ENCODE results near the gene CEP85. TPM values are rescaled to one million over a fixed set of nuclear protein-coding genes. Genes with fewer than 3 reads are reported as not detected.

The CEP85 gene
- total and polyA plus RNA-seq, 2 of the 13 experiments (the other 11 are each of a cell fraction or from before 2014, with no cell fraction given) = 16.1 to 26.7 TPM

DNA sequence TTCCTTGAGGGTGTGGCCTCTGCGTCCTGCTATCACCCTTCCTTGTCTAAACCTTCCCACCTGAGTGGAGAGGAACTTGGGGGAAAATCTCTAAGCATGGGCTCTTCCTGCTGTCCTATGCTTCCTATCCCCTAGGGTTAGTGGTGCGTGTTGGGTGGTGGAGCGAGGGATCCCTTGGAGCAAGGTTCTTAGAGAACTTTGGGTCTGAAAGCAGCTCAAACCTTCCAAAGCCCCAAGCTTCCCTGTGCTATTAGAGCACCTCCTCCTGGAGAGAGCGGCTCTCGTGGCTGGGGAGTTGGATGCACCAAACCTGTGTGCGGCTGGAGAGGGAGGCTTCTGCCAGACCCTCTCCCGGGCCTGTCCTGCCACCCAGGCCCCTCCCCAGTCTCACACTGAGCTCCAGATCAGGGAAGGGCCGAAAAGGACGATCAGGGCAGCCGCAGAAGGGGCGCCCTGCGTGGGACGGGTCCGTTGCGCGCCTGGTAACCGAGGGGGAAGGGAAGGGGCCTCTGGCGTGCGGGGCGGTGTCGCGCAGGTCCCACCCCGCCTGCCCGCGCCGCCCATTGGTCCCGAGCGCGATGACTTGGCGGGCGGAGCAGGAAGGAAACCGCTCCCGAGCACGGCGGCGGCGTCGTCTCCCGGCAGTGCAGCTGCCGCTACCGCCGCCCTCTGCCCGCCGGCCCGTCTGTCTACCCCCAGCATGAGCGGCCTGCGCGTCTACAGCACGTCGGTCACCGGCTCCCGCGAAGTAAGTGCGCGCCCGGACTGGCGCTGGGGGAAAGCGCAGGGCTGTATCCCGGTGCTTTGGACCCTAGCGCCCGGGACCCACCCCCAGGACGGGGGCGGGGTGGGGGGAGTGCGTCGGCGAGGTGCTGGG is 45.7 kb downstream of the CEP85 start, which contains the start of gene SH3BGRL3 (continued):
- TF ChIP-seq, protein P1, sequence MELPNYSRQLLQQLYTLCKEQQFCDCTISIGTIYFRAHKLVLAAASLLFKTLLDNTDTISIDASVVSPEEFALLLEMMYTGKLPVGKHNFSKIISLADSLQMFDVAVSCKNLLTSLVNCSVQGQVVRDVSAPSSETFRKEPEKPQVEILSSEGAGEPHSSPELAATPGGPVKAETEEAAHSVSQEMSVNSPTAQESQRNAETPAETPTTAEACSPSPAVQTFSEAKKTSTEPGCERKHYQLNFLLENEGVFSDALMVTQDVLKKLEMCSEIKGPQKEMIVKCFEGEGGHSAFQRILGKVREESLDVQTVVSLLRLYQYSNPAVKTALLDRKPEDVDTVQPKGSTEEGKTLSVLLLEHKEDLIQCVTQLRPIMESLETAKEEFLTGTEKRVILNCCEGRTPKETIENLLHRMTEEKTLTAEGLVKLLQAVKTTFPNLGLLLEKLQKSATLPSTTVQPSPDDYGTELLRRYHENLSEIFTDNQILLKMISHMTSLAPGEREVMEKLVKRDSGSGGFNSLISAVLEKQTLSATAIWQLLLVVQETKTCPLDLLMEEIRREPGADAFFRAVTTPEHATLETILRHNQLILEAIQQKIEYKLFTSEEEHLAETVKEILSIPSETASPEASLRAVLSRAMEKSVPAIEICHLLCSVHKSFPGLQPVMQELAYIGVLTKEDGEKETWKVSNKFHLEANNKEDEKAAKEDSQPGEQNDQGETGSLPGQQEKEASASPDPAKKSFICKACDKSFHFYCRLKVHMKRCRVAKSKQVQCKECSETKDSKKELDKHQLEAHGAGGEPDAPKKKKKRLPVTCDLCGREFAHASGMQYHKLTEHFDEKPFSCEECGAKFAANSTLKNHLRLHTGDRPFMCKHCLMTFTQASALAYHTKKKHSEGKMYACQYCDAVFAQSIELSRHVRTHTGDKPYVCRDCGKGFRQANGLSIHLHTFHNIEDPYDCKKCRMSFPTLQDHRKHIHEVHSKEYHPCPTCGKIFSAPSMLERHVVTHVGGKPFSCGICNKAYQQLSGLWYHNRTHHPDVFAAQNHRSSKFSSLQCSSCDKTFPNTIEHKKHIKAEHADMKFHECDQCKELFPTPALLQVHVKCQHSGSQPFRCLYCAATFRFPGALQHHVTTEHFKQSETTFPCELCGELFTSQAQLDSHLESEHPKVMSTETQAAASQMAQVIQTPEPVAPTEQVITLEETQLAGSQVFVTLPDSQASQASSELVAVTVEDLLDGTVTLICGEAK (IDR thresholded peaks at IDR 0.05) = no peak
- TF ChIP-seq, protein P1 (CRISPR knock-in tag; IDR thresholded peaks at IDR 0.05) = peak; percentile 66
- TF ChIP-seq SP140L (CRISPR knock-in tag; IDR thresholded peaks at IDR 0.05; ENCODE audit: borderline replicate concordance) = no peak
- TF ChIP-seq, protein P2, sequence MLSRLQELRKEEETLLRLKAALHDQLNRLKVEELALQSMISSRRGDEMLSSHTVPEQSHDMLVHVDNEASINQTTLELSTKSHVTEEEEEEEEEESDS (CRISPR knock-in tag; IDR thresholded peaks at IDR 0.05; ENCODE audit: borderline replicate concordance) = 0 out of 2 replicates have a peak, but pooled peaks have one; percentile 68
- TF ChIP-seq GZF1 (CRISPR knock-in tag; IDR thresholded peaks at IDR 0.05) = no peak
- no peak for TF ChIP-seq NR2F2 (IDR thresholded peaks at IDR 0.05; ENCODE audit: borderline replicate concordance, low read depth)
- TF ChIP-seq ZNF598 (CRISPR knock-in tag; IDR thresholded peaks at IDR 0.05; ENCODE audit: borderline replicate concordance) = no peak; the same call in 1 of the 2 replicates
- peak; percentile 70; the same call in 1 of the 2 replicates for TF ChIP-seq HES4 (CRISPR knock-in tag; IDR thresholded peaks at IDR 0.05; ENCODE audit: borderline replicate concordance)
- TF ChIP-seq ZSCAN9 (CRISPR knock-in tag; IDR thresholded peaks at IDR 0.05; ENCODE audit: borderline replicate concordance) = no peak; the same call in 1 of the 2 replicates
- TF ChIP-seq, protein P3, sequence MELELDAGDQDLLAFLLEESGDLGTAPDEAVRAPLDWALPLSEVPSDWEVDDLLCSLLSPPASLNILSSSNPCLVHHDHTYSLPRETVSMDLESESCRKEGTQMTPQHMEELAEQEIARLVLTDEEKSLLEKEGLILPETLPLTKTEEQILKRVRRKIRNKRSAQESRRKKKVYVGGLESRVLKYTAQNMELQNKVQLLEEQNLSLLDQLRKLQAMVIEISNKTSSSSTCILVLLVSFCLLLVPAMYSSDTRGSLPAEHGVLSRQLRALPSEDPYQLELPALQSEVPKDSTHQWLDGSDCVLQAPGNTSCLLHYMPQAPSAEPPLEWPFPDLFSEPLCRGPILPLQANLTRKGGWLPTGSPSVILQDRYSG (CRISPR knock-in tag; IDR thresholded peaks at IDR 0.05) = no peak
- peak; percentile 57; the same call in 1 of the 2 replicates for TF ChIP-seq RFXAP (CRISPR knock-in tag; IDR thresholded peaks at IDR 0.05; ENCODE audit: borderline replicate concordance)
- TF ChIP-seq FOSL1 (CRISPR knock-in tag; IDR thresholded peaks at IDR 0.05; ENCODE audit: borderline replicate concordance) = no peak
- no peak; the same call in none of the 2 replicates for TF ChIP-seq ZBTB38 (CRISPR knock-in tag; IDR thresholded peaks at IDR 0.05)
- TF ChIP-seq ZNF839 (CRISPR knock-in tag; IDR thresholded peaks at IDR 0.05; ENCODE audit: borderline replicate concordance) = no peak
- no peak for TF ChIP-seq ZNF546 (CRISPR knock-in tag; conservative IDR thresholded peaks at IDR 0.05)
- TF ChIP-seq, protein P4, sequence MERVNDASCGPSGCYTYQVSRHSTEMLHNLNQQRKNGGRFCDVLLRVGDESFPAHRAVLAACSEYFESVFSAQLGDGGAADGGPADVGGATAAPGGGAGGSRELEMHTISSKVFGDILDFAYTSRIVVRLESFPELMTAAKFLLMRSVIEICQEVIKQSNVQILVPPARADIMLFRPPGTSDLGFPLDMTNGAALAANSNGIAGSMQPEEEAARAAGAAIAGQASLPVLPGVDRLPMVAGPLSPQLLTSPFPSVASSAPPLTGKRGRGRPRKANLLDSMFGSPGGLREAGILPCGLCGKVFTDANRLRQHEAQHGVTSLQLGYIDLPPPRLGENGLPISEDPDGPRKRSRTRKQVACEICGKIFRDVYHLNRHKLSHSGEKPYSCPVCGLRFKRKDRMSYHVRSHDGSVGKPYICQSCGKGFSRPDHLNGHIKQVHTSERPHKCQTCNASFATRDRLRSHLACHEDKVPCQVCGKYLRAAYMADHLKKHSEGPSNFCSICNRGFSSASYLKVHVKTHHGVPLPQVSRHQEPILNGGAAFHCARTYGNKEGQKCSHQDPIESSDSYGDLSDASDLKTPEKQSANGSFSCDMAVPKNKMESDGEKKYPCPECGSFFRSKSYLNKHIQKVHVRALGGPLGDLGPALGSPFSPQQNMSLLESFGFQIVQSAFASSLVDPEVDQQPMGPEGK (CRISPR knock-in tag; IDR thresholded peaks at IDR 0.05) = peak; percentile 70
- TF ChIP-seq ARNT2 (CRISPR knock-in tag; IDR thresholded peaks at IDR 0.05; ENCODE audit: low read depth) = peak; percentile 85

All from HepG2 (cell line).